HG02852 (cell line): ENCODE data around the gene GALNTL6.
"Not testable (repeated sequence)": the region's sequence is repeated elsewhere in the genome, so short reads cannot be mapped to it uniquely, and the experiment has no call there.

Experiments used
- ATAC-seq: cut with Tn5 transposase; IDR thresholded peaks from one replicate; pipeline ENCODE4 v1.9.1; 2021; ENCODE audit warnings: mild to moderate bottlenecking, moderate library complexity; ENCODE audit not compliant: unreplicated experiment

Gene GALNTL6

GRCh38 chr4:173039617-173040577, 1226.7 kb downstream of the GALNTL6 start:
- ATAC-seq = no peak

GRCh38 chr4:173041482-173041881, 1228.3 kb downstream of the GALNTL6 start:
- no peak for ATAC-seq

DNA sequence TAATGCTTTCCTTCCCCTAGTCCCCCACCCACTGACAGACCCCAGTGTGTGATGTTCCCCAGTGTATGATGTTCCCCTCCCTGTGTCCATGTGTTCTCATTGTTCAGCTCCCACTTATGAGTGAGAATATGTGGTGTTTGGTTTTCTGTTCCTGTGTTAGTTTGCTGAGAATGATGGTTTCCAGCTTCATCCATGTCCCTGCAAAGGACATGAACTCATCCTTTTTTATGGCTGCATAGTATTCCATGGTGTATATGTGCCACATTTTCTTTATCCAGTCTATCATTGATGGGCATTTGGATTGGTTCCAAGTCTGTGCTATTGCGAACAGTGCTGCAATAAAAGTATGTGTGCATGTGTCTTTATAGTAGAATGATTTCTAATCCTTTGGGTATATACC, 1228.9 kb downstream of the GALNTL6 start:
- not testable (repeated sequence) for ATAC-seq

DNA sequence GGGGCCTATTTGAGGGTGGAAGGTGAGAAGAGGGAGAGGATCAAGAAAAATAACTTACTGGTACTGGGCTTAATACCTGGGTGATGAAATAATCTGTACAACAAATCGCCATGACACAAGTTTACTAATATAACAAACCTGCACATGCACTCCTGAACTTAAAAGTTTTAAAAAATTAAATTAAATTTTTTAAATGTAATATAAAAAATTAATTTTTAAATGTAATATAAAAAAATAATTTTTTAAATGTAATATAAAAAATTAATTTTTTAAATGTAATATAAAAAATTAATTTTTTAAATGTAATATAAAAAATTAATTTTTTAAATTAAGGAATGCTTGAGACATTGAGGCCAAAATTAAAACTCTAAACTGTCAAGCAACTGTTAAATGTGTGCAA, 1231.1 kb downstream of the GALNTL6 start:
- no peak for ATAC-seq

DNA sequence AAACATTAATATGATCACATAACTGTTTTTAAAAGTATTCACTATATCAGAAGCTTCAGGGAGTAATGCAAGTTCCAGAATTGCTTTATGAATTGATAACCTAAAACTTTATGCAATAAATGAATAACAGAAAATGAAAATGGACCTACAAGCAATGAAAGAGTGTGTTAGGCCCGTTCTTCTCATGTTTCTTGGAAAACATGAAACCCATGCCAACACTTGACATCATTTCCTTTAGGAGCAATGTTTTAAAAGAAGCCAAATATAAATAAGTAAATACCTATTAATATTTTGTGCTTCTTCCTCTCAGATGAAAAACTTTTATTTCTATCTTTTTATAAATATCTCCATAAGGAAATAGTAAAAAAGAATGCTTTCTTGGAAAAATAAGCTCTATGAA, 1232.4 kb downstream of the GALNTL6 start:
- ATAC-seq = no peak

- no peak for ATAC-seq
Observed at GRCh38 chr4:173046144-173046543, 1232.9 kb downstream of the GALNTL6 start.

DNA sequence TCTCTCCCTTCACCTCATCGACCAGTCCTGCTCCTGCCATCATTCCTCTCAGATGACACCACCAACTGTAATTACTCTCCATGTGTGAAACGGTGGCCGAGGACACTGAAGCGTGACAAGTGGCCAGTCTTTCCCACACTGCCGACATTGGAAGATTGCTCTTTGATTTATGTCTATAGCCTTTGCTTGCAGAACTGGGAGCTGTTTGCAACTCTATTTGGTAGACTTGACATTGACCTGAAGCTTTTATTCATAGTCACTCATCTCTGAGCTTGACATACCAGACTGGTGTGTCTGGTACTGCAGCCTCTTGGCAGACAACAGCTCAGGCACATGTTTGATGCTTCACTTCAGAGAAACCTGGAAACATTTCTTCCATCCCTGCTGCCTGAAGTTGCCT, 1233.6 kb downstream of the GALNTL6 start:
- ATAC-seq = no peak

GRCh38 chr4:173051232-173051631, 1238.0 kb downstream of the GALNTL6 start:
- ATAC-seq = no peak

DNA sequence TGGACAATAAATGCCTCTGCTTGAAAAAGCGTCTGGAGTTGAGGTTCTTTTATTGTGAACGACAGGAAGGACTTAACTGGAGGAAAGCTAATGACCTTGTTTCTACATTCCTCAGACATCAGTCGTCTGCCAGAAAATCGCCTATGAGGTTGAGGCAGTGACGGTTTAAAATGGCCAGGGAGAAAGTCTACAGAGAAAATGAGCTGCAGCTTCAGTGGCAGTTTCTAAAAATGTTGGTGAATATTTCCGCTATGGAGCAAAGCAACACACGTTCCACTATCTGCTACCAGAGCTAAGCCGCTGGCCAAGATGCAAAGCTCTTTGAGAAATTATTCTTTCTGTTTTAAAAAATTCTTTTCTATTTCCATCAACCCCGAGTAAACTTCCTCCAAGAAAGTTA, 1238.5 kb downstream of the GALNTL6 start:
- no peak for ATAC-seq

DNA sequence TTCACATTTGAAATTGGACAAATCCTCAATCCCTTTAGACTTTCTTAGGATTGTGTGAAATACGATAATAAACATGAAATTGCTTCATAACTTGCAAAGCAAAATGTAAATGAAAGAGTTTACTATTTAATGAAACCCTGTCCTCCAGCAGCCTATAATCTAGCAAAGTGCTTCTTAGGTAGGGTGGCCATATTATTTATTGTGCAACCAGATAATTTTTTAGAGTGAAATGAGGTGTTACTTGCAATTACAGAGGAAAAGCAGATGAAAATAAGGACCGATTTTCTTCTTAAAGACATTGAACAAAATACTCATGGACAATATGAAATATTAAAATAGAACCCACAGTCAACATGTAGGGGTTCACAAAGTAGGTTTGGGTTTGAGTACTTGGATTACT, 1239.2 kb downstream of the GALNTL6 start:
- no peak for ATAC-seq

DNA sequence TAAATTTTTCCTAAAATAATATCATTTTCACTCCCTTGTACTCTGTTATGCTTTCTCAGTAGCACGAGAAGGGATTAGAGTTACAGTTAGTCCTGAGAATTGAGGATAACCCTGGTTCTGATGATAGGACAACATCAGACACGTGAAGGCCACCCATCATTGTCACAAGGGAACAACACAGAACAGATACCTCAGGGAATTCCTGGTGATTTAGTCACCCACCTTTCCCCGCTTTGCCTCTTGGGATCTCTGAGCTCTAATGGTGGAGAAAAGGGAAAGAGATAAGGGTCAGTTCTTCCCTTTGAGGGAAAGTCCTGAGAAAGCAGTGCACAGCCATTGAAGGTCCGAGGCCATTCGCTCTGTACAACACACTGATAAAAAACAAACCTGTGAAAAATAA, 1243.1 kb downstream of the GALNTL6 start:
- ATAC-seq = no peak

- no peak for ATAC-seq
Observed at GRCh38 chr4:173056710-173057109, 1243.5 kb downstream of the GALNTL6 start.

DNA sequence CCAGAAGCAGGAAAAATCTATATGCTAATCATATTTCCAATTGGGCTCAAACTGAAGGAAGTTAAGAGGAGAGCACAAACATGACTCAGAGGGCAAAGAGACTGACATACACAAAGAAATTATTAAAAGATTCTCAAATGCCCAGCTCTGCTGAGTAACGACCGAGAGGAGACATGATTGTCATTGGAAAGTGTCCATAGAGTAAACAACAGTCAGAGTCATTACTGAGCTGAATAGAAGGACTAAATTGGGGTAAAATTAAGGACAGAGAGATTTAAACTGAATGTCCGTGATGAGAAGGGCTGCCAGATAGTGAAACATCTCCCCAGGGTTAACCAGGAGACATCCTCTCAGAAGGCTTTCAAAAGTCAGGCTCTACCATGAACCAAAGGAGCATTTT, 1244.2 kb downstream of the GALNTL6 start:
- no peak for ATAC-seq

DNA sequence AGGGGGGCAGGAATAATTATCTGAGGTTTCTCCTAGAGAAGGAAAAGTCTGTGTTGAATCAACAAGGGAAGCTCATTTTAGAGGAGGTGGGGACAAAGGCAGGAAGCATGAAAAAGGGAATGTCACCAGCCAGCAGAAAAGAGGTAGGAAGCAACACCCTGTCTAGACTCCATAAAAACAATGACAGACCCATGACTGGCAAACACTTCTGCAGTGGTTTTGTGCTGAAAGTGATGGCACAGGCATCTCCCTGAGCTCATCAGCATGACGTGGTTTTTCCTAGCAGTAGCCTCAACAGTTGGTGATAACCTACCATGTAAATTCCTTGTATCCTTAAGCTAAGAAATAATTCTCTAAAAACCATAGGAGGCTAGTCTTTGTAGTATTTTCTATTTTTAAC, 1244.7 kb downstream of the GALNTL6 start:
- ATAC-seq = no peak

GRCh38 chr4:173061160-173061559, 1248.0 kb downstream of the GALNTL6 start:
- ATAC-seq = no peak

DNA sequence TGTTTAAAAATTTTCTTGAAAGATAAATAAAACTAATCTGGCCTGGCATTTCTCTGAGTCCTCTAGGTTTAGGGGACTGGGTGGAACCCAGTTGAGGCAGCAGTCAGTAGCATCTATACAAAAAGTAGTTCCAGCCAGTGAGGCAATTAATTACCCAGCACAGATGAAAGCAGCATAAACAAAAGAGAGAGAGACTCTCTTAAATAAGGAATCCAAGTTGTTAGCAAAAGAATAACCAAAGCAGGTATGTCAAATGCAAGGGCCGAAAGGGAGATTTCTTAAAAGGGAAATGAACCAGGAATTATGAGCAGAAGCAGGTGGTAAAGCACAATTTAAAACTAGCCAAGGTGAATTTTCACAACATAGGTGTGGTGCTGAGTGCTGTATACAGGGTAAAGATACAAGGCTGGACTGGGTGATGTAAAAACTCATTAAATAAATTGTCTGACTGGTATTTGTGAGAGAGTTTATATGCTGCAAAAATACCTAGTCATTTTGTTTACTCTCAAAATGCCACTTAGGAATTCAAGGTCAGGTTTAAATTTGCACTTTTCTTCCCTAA, 1260.8 kb downstream of the GALNTL6 start:
- no peak for ATAC-seq

DNA sequence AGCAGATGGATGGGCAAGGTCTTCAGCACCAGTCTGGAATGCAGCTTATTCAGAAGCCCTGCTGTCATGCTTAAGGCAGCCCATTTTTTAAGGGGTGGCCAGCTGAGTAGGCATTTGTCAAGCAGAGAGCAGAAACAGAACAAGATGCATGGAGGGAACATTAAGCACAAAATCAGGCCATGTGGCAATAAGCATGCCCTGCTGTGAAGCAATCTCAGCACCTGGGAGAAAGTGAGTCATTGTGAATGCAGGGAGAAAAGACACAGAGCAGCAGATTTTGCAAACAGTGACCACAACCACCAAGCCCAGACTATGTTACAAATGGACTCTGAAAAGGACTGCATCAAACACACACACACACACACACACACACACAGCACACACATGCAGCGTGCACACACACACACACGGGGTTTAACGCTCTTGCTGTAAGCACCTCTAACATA, 1261.3 kb downstream of the GALNTL6 start:
- no peak for ATAC-seq

- no peak for ATAC-seq
Observed at GRCh38 chr4:173076903-173077634, 1263.9 kb downstream of the GALNTL6 start.

DNA sequence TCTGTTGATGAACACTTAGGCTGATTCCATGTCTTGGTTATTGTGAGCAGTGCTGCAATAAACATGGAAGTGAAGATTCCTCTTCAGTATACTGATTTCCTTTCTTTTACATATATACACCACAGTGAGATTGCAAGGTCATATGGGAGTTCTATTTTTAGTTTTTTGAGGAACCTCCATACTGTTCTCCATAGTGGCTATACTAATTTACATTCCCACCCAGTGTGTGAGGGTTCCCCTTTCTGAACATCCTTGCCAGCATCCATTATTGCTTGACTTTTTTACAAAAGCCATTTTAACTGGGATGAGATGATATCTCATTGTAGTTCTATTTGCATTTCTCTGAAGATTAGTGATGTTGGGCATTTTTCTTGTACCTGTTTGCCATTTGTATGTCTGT, 1274.9 kb downstream of the GALNTL6 start:
- no peak for ATAC-seq
